Panc1 (cell line): ENCODE measurements around the gene PNMA8A.

Experiments
- CTCF ChIP-seq: fragments of 450-650 bp; IDR thresholded peaks from 2 replicates; pipeline ENCODE4 v1.5.1; 2017; ENCODE audit warnings: mild to moderate bottlenecking
- POLR2AphosphoS5 ChIP-seq: IDR thresholded peaks from 2 replicates; pipeline ENCODE4 v1.6.1; 2012; ENCODE audit warnings: mild to moderate bottlenecking, low read depth, low read length, moderate library complexity
- REST ChIP-seq, 2 experiments: IDR thresholded peaks; 2 replicates each; pipeline ENCODE4 v1.6.1; 2011 to 2012; ENCODE audit warnings: low read depth in 2 of 2, control low read depth in 1 of 2, low read length in 1 of 2, mild to moderate bottlenecking in 1 of 2, moderate library complexity in 1 of 2; ENCODE audit not compliant: insufficient read depth in 1 of 2
- SIN3A ChIP-seq: IDR thresholded peaks from 2 replicates; pipeline ENCODE4 v1.6.1; 2012; ENCODE audit warnings: low read depth, mild to moderate bottlenecking, low read length, moderate library complexity, borderline replicate concordance; ENCODE audit not compliant: insufficient read depth

GRCh38 chr19:46448601-46449000 lies 22.8 kb downstream of the PNMA8A start:
- TF ChIP-seq CTCF (no peak), REST (IDR thresholded peaks at IDR 0.05; ENCODE audit: insufficient read depth in 1 of 2, low read depth in 2 of 2, low read length in 1 of 2) (no peak), POLR2AphosphoS5 (no peak), SIN3A (no peak)
